ENCODE results near the gene SDHA.

DNA sequence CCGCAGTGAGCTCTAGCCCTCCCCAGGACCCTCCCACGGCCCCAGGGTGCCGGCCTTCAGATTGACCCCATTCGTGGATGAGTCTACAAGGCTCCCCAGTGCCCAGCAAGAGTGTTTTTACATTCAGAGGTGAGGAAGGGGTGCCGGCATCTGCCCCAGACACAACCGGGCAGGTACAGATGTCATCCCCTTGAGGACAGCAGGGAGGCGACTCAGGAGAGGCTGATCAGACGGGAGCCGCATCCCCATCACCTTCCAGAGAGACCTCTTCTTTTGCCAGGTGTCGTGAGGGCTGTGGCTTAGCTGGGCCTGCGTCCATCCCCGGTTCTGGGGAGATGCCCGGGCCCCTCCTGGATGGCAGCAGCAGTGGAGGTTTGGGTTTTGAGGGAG is 31.1 kb upstream of the SDHA start:
- TF ChIP-seq CEBPG (CRISPR knock-in tag; IDR thresholded peaks at IDR 0.05) (no peak), MYNN (CRISPR knock-in tag; IDR thresholded peaks at IDR 0.05; ENCODE audit: low read depth) (no peak), ZNF652 (CRISPR knock-in tag; IDR thresholded peaks at IDR 0.05; ENCODE audit: borderline replicate concordance, low read depth) (no peak), ZKSCAN1 (IDR thresholded peaks at IDR 0.05; ENCODE audit: low read length) (no peak), ZNF749 (CRISPR knock-in tag; IDR thresholded peaks at IDR 0.05; ENCODE audit: borderline replicate concordance) (no peak), SRF (IDR thresholded peaks at IDR 0.05; ENCODE audit: low read depth, low read length) (no peak), BHLHE40 (IDR thresholded peaks at IDR 0.05; ENCODE audit: low read length) (no peak), RAD21 (CRISPR knock-in tag; IDR thresholded peaks at IDR 0.05) (no peak)
- TF ChIP-seq, protein P1, sequence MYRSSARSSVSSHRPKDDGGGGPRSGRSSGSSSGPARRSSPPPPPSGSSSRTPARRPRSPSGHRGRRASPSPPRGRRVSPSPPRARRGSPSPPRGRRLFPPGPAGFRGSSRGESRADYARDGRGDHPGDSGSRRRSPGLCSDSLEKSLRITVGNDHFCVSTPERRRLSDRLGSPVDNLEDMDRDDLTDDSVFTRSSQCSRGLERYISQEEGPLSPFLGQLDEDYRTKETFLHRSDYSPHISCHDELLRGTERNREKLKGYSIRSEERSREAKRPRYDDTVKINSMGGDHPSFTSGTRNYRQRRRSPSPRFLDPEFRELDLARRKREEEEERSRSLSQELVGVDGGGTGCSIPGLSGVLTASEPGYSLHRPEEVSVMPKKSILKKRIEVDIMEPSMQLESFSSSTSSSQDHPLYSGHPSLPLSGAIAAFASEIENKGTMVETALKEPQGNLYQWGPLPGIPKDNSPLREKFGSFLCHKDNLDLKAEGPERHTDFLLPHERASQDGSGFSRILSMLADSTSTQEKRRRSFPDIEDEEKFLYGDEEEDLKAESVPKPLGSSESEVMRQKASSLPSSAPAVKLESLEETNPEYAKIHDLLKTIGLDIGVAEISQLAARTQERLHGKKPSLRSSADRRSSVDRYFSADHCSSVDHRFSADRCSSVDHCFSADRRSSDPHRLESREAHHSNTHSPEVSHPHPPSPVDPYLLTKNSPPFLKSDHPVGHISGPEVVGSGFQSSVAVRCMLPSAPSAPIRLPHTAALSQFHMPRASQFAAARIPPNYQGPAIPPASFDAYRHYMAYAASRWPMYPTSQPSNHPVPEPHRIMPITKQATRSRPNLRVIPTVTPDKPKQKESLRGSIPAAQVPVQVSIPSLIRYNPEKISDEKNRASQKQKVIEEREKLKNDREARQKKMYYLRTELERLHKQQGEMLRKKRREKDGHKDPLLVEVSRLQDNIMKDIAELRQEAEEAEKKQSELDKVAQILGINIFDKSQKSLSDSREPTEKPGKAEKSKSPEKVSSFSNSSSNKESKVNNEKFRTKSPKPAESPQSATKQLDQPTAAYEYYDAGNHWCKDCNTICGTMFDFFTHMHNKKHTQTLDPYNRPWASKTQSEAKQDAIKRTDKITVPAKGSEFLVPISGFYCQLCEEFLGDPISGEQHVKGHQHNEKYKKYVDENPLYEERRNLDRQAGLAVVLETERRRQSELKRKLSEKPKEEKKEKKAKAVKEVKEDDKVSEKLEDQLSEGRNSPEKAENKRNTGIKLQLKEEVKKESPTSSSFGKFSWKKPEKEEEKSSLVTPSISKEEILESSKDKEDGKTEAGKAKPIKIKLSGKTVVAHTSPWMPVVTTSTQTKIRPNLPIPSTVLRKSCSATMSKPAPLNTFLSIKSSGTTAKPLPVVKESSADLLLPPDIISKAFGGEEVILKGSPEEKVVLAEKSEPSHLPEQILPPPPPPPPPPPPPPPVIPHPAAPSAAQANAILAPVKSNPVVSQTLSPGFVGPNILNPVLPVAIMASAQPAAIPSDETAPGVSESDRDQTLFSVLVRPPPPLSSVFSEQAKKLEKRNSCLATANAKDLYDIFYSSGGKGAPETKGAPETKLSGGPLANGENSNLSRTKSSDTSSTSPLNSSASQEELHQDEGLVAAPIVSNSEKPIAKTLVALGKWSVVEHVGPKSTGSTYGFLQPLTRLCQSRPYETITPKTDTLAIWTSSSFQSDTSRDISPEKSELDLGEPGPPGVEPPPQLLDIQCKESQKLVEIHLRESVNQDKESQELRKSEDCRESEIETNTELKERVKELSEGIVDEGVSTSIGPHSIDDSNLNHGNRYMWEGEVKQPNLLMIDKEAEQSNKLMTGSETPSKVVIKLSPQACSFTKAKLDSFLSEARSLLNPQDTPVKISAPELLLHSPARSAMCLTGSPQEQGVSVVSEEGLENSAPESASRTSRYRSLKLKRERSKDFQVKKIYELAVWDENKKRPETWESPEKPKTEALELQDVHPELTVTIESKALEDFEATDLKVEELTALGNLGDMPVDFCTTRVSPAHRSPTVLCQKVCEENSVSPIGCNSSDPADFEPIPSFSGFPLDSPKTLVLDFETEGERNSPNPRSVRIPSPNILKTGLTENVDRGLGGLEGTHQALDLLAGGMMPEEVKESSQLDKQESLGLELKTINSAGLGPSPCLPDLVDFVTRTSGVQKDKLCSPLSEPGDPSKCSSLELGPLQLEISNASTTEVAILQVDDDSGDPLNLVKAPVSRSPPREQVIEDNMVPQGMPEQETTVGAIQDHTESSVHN (CRISPR knock-in tag; IDR thresholded peaks at IDR 0.05) = no peak
